SH-SY5Y (cell line): ENCODE data around the gene CDC42SE2.
A peak's percentile ranks its signal among the peaks of the same experiment; 100 is the strongest.

Source experiments
- GATA2 ChIP-seq: IDR thresholded peaks from 2 replicates; pipeline ENCODE4 v1.6.1; 2011; ENCODE audit warnings: mild to moderate bottlenecking, low read depth, low read length
- GATA3 ChIP-seq: IDR thresholded peaks from 2 replicates; pipeline ENCODE4 v1.6.1; 2011; ENCODE audit warnings: low read depth, mild to moderate bottlenecking, low read length, moderate library complexity

The CDC42SE2 gene

DNA sequence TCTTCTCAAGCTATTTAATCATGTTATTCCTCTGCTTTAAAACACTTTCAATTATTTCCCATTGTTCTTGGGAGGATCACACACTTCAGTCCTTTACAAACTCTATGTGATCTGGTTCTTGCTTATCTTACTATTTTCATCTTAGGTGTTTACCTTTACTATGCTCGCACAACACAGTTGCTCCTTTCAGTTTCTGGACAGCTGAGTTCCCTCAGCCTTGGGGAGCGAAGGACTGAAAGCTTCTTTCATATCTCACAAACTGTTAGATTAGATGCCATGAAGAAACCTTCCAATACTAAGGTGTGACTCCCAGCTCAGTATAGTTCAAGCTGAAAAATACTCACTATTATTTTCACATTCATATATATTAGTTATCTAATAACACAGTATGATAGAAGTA, 117.9 kb downstream of the CDC42SE2 start:
- TF ChIP-seq GATA3 (no peak), GATA2 (no peak)

DNA sequence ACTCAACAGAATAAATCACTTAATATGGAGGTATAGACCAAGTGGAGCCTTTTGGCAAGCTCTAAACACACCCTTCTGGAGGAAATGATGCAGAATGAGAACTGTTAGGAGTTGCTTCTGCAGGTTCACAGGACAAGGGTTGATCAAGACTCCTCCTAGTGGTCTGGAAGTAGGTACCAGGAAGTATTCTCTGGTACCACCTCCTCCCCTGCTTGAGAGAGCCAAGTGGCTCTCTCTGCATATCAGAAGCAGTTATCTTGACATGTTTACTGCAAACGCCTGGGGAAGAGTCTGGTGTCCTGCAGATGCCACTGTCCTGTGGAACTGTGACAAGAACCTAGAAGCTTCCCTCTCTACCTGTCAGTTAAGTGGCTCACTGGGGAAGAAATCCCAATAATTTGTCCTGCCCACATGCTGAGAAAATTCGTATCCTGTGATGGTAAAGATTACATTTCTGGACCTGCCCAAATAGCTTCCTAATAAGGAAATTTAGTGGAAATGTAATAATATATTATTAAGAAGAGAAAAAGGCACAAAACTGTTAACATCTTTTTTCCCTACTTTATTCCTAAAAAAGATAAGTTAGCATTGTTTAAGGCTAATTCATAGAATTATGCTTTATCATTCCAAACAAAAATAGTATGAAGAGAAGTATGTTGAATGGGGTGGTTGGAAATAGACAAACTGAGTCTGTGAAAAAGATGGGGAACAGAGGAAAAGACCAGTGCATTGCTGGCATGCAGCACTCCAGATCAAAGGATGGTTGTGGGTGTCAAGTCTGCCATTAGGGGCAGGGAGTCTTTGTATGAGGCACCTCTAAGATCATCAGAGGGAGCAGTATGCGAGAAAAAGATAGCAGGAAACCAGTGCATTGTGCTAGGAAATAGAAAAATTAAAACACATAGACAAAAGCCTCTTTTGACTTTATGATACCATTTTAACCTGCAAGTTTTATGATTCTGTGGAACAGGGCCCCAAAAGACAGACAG, 118.8 kb downstream of the CDC42SE2 start:
- TF ChIP-seq GATA2 (peak; percentile 68), GATA3 (0 out of 2 replicates have a peak, but pooled peaks have one; percentile 29)

GRCh38 chr5:131384173-131384572, 120.3 kb downstream of the CDC42SE2 start:
- no peak for TF ChIP-seq GATA2
- TF ChIP-seq GATA3, result no peak

GRCh38 chr5:131384616-131385214, 120.9 kb downstream of the CDC42SE2 start:
- no peak for TF ChIP-seq GATA3

DNA sequence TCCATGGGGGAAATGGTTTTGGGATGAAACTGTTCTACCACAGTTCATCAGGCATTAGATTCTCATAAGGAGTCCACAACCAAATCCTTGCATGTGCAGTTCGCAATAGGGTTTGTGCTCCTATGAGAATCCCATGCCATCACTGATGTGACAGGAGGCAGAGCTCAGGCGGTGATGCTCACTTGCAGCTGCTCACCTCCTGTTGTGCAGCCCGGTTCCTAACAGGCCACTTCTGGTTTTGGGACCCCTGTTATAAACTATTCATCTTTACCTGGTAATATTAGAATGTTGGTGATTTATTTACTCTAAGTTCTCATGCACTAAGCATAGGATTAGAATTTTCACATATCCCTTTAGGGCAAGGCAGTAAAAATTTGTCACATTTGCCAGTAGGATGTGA, 122.3 kb downstream of the CDC42SE2 start:
- TF ChIP-seq GATA3, result no peak
- TF ChIP-seq GATA2, result no peak

DNA sequence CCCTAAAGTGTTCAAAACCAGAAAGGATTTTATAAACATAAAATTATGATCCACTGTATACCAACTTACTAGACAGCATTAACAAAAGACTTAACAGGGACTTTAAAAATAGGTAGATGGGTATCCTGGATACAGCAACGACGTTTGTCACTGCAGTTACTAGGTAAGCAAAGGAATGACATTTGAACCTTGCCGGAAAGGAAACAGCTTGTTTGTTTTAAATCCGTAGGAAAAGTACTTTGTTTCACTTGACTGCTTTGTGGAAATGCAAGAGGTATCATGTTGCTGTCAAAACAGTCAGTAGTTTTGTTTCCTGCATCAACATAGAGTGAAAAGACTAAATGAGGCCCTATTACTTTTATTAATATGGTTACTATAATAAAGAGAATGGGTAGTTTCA, 122.9 kb downstream of the CDC42SE2 start:
- TF ChIP-seq GATA2 (no peak), GATA3 (no peak)

DNA sequence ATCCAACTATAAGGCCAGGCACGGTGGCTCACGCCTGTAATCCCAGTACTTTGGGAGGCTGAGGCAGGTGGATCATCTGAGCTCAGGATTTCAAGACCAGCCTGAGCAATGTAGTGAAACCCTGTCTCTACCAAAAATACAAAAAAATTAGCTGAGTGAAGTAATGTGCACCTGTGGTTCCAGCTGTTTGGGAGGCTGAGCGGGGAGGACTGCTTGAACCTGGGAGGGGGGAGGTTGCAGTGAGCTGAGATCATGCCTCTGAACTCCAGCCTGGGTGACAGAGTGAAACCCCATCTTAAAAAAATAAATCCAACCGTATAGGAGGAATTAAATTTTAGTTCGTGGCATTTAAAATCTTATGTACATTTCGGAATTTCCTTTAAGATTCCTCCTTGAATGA, 123.4 kb downstream of the CDC42SE2 start:
- TF ChIP-seq GATA2 (no peak), GATA3 (no peak)

DNA sequence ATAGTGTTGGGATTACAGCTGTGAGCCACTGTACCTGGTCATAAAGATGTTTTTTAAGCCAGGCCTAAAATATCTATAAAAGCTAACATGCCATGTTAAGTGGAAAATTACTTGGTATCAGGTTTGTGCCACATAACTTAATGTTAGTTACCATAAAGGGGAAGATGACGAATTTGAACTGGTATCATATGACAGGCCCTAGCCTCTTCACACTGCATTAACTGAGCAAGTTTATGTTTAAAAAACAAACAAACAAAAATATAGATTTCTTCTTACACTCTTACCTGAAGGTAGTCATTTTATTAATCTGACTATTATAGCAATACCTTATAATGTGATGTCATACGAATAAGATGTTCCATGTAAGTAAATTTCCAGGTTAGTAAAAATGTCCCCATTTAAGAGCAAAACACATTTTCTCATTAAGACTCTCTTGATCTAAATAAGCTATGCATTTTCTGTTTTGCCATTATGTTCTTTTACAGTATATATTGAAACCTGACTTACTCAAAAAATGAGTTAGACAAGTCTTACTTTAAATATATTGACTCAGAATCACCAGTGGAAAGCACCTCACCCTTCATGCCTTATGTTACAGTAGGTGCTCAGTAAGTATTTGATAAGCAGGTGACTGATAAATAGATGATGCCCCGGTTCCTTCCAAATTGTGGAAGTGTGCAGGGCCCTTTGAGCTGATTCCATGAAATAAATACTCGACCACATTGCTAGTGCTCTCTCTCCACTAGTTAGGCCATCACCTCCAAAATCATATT, 125.4 kb downstream of the CDC42SE2 start:
- no peak for TF ChIP-seq GATA2
- TF ChIP-seq GATA3, result no peak

DNA sequence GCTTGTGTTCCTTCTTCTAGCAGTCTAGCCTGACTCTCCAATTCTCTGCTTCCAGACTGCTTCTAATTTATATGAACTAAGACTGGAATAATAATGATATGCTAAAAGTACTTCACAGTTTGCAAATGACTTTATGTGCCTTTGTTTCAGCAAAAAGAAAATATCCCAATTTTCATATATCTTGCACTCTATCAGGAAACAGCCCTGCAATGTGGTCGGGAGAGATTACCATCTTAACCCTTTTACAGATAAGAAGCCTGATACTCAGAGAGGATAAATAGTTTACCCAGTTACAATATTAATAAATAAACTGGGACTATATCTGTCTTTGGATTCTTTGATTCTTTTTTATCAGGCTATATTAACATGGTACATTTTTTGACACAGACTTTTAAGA, 126.0 kb downstream of the CDC42SE2 start:
- TF ChIP-seq GATA3 (peak; percentile 53; the same call in 1 of the 2 replicates), GATA2 (0 out of 2 replicates have a peak, but pooled peaks have one; percentile 24)

DNA sequence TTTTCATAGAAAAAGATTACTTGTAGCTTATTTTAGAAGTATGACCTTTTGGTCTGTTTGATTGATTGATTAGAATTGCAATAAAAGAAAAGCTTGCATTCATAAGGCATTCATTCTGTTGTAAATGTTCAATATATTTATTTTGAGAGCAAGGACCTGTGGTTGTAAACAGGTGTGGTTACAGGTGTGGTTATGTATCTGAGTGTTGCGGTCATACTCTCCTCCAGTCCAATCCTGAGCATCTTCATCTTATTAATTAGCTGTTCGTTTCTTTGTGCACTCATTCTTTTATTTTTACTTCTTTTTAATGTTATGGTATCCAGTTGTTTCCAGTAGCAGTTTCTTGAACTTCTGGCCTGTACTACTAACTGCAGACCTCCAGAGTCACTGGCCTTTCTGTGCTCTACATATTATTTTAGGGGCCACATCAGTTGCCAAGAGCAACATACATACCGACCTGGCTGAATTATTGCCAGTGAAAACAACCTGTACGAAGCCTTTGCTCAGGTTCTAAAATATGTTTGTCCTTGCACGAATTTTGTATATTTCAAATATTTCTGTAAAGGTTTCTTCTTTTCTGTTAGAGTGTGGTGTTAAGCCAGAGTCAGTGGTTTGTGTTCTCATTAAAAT, 128.7 kb downstream of the CDC42SE2 start:
- TF ChIP-seq GATA2 (no peak), GATA3 (no peak)

DNA sequence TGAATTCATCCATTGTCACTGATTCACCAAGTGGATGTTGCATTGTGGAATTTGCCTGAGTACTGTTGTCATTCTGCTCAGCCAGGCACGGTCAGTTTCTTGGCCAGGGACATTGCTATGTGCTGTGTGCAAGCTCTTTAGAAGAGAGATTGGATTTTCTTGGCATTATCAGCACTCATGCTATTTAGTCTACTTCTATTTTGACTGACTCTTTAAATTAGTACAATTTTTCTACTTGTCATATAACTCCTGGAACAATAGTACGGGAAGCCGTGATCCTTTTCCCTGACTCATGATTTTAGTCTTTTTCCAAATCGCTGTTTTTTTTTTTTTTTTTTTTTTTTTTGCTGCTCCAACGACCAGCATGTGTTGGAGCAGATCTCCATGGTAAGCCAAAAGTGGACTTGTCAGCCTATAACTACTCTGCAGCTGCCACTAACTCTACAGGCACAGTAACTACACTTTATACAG, 129.7 kb downstream of the CDC42SE2 start:
- TF ChIP-seq GATA3 (no peak), GATA2 (no peak)

DNA sequence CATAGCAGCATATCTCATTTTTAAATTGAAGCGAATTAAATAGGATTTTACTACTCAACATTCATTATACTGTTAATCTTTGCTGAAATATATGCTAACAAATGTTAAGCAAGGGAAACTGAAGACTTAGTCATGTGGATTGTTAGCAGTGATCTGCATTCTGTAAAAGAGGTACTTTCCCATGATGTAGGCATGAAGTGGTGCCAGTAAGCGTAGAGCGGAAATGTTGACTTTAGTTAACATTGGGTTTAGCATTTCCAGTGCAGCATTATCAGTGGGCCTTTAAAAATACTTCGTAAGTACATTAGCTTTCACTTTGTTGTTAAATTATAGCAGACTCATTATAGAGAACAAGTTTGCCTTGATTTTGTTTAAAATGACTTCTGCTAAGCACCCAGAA, 130.3 kb downstream of the CDC42SE2 start:
- TF ChIP-seq GATA2 (no peak), GATA3 (no peak)

- no peak for TF ChIP-seq GATA3
- no peak for TF ChIP-seq GATA2
Measured at GRCh38 chr5:131396015-131396414, 132.2 kb downstream of the CDC42SE2 start.
